DMS 273 (cell line): ENCODE results near the gene CHRNB2.

ENCODE experiments used
- DNase-seq: peaks from one replicate; lab custom pipeline; 2025; ENCODE audit not compliant: unreplicated experiment; lab: John Stamatoyannopoulos, UW

CHRNB2 gene

GRCh38 chr1:154608397-154609270 lies 41.1 kb downstream of the CHRNB2 start:
- DNase-seq = peak; percentile 77

- peak; percentile 22 for DNase-seq
These were observed 42.1 kb downstream of the CHRNB2 start for GRCh38 chr1:154609398-154610380.

DNA sequence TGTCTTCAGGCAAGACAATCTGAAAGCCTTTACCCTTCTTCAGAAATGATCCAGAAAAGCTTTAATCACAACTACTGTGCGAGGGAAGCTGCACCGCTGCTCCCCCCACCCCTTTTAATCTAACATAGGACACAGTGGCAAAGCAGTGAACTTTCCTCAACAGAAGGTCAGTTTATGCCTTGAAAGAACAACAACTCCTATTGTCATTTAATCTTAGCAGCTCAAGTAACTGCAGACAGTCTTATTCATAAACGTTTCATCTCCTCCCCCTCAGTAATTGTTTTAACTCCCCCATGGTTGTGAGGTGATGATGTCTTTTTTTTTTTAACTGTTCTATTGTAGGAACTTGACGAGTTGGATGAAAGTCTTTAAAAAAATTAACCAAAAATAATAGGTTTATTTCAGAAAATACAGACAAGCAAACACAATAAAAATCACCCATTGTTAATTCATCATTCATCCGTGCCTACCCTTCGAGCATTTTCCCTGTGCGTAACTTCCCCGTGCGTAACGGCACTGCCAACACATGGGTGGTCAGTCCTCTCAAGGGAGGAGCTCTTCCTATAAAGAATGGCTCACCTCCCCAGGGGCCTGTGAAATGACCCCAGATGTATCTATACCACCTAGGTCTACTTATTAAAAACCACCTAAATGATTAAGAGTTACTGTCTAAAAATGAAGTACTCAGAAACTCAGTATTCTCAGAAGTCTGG lies 43.7 kb downstream of the CHRNB2 start:
- no peak for DNase-seq

GRCh38 chr1:154614247-154614646 lies 46.7 kb downstream of the CHRNB2 start:
- no peak for DNase-seq

GRCh38 chr1:154614901-154615300 lies 47.3 kb downstream of the CHRNB2 start:
- DNase-seq = no peak

- no peak for DNase-seq
These were observed 47.8 kb downstream of the CHRNB2 start for GRCh38 chr1:154615411-154615810.

GRCh38 chr1:154616659-154617345 lies 49.2 kb downstream of the CHRNB2 start:
- DNase-seq = no peak

DNA sequence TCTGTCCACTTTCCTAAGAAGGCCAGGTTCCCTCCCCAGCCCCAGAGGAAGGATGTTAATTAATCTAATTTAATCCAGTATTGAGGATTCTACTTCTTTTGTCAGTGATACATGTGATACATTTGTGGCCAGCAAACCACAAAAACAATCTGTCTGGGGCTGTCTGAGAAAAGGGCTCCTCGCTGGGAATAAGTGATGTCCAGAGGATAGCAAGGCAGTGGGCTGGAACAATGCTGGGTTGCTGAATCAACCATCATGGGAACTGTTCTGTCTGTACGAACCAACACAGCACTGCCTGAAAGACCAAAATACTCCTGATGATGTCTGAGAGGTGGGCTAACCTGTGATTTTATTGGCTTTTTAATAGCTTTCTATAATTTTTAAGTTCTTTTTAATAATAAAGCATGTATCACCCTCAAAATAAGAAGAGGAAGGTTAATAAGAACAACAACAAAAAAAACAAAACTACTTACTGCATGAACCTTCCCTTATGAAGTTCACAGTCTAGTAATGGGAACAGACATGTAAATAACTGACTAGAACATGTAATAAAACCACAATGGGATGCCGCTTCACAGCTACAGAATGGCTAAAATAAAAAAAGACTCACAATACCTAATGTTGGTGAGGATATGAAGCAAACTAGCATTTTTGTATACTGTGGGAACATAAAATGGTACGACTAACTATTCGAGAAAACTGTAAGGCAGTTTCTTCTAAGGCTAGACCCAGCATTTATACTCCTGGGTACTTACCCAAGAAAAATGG lies 51.8 kb downstream of the CHRNB2 start:
- DNase-seq = no peak

GRCh38 chr1:154620751-154621150 lies 53.2 kb downstream of the CHRNB2 start:
- DNase-seq = no peak

GRCh38 chr1:154621875-154622274 lies 54.3 kb downstream of the CHRNB2 start:
- DNase-seq = peak; percentile 32

GRCh38 chr1:154622503-154623039 lies 55.0 kb downstream of the CHRNB2 start:
- no peak for DNase-seq

GRCh38 chr1:154623358-154623757 lies 55.8 kb downstream of the CHRNB2 start:
- DNase-seq = no peak

DNA sequence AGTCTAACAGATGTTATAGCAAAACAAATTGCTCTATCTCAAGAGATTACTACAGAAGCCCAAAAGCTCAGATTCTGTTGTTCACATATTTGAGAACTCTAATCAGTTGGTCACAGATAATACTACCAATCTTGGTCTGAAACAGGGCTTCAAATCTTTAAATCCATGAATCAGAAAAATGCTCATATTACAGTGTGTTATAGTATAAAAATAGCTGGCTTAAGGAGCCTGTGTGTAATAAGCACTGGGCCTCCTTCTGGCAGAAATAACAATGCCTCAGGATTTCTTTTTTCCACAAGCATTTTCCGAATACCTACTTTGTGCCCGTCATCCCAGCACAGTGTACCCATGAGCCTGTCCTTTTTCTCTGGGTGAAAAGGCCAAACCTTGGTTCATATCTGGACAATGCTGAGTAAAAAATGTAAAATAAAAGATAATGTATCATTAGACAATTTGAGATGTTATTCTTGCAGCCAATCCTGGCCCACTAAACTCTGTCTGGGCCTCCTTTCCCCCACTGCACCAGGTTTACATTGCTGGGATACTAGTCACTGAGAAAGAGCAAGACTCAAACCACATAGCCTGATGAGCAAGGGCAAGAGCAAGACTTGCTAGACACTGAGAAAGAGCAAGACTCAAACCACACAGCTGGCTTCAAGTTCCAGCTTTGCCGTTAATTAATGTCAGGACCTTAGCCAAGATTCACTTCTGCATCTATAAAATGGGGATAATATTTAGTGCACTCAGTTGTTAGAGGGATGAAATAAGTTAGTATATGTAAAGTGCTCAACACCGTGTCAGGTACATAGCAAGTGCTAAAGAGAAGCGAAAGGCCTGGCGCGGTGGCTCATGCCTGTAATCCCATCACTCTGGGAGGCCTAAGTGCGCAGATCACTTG lies 57.4 kb downstream of the CHRNB2 start:
- no peak for DNase-seq

GRCh38 chr1:154626456-154627256 lies 59.1 kb downstream of the CHRNB2 start:
- DNase-seq = peak; percentile 54

DNA sequence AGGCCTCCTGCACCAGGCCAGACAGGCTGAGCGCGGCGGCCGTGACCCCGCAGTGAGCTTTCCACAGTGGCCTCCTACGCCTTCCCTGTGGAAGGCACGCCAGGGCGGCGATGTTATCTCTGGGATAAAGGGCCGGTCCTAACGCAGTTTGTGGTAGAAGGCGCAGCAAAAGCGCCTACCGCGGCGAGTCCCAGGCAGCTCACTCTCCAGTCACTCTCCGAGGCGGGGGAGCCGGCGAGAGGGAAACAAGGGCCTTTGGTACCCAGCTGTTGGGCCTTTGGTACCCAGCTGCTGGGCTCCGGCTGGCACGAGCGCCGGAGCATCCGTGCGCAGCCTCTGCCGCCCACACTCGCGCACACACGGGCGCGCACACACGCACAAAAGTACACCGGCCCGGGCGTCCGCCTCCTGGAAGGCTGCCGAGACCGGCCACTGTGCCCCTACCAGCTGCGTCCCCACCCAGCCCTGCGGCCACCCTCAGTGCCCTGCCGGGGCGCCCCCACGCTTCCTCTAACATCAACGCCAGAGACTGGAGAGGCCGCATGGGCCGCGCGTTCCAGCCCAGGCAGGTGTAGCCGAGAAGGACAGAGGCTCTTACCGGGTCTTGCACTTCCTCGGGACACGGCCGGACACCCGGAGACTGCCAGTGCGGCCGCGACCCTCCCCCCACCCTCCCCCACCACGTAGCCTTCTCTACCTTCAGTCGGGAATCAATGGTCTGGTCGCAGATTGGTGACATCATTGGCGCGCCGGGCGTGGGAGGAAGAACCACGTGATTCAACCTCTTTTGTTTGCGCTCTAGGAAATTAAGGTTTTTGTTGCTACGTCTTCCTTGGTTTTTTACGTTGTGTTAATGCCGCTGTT lies 59.9 kb downstream of the CHRNB2 start:
- peak; percentile 96 for DNase-seq

GRCh38 chr1:154628121-154628405 lies 60.5 kb downstream of the CHRNB2 start:
- DNase-seq = no peak
